ENCODE results near the gene WDR11.
A peak's percentile ranks its signal among the peaks of the same experiment; 100 is the strongest.

WDR11 gene

GRCh38 chr10:120850911-120851865 lies at the start of gene WDR11:
Gene WDR11 (plus strand): TSS chr10:120851362. CDS start chr10:120851421, 59 bp downstream.
- DNase-seq: peak; percentile 49

GRCh38 chr10:120802935-120803334 lies 48.2 kb upstream of the WDR11 start:
- DNase-seq: no peak

- DNase-seq: no peak
Measured at GRCh38 chr10:120803972-120804371, 47.2 kb upstream of the WDR11 start.

- no peak for DNase-seq
Measured at GRCh38 chr10:120805014-120805812, 45.9 kb upstream of the WDR11 start.

- no peak for DNase-seq
Measured at GRCh38 chr10:120806081-120806480, 45.1 kb upstream of the WDR11 start.

- no peak for DNase-seq
Measured at GRCh38 chr10:120810298-120810697, 40.9 kb upstream of the WDR11 start.

- no peak for DNase-seq
Measured at GRCh38 chr10:120813085-120813484, 38.1 kb upstream of the WDR11 start.

- DNase-seq: no peak
Measured at GRCh38 chr10:120818301-120818700, 32.9 kb upstream of the WDR11 start.

GRCh38 chr10:120819366-120819765 lies 31.8 kb upstream of the WDR11 start:
- no peak for DNase-seq

- DNase-seq: no peak
Measured at GRCh38 chr10:120823266-120823665, 27.9 kb upstream of the WDR11 start.

- DNase-seq: no peak
Measured at GRCh38 chr10:120824881-120825309, 26.3 kb upstream of the WDR11 start.

- no peak for DNase-seq
Measured at GRCh38 chr10:120825878-120826769, 25.0 kb upstream of the WDR11 start.

GRCh38 chr10:120827251-120827875 lies 23.8 kb upstream of the WDR11 start:
- no peak for DNase-seq

- DNase-seq: no peak
Measured at GRCh38 chr10:120828763-120829319, 22.3 kb upstream of the WDR11 start.

GRCh38 chr10:120832106-120832505 lies 19.1 kb upstream of the WDR11 start:
- no peak for DNase-seq

- no peak for DNase-seq
Measured at GRCh38 chr10:120833222-120833928, 17.8 kb upstream of the WDR11 start.

GRCh38 chr10:120835603-120836002 lies 15.6 kb upstream of the WDR11 start:
- no peak for DNase-seq

- no peak for DNase-seq
Measured at GRCh38 chr10:120838941-120839340, 12.2 kb upstream of the WDR11 start.

- no peak for DNase-seq
Measured at GRCh38 chr10:120841522-120842189, 9.5 kb upstream of the WDR11 start.

GRCh38 chr10:120854388-120854787 lies 3.2 kb downstream of the WDR11 start:
- DNase-seq: no peak

Data from activated CD4-positive, alpha-beta T cell treated with anti-CD3 and anti-CD28 coated beads, Interleukin-2, amount 50 U/mL, for 1 hour (primary cell).